Peyer's patch (tissue), 4 donors: Measurements from ENCODE around the gene TMEM53.

Source experiments
- POLR2A ChIP-seq, 2 donors: fragments of 450-650 bp; IDR thresholded peaks; one replicate each; pipeline ENCODE4 v1.5.1; 2017; ENCODE audit warnings: antibody characterized with exemption in 2 of 2, mild to moderate bottlenecking in 2 of 2, moderate library complexity in 2 of 2
- TF ChIP-seq, protein P1 (sequence below), 6 experiments: fragments of 450-650 bp in 4 of 6; fragments of 200-600 bp in 2 of 6; sonication (generic) in 1 of 6; IDR thresholded peaks; one replicate each; pipeline ENCODE4 v1.5.1; 2017 to 2019; ENCODE audit warnings: antibody characterized with exemption in 6 of 6, mild to moderate bottlenecking in 3 of 6, moderate library complexity in 1 of 6

GRCh38 chr1:44608141-44608540, 66.1 kb downstream of the TMEM53 start:
- TF ChIP-seq, protein P1, sequence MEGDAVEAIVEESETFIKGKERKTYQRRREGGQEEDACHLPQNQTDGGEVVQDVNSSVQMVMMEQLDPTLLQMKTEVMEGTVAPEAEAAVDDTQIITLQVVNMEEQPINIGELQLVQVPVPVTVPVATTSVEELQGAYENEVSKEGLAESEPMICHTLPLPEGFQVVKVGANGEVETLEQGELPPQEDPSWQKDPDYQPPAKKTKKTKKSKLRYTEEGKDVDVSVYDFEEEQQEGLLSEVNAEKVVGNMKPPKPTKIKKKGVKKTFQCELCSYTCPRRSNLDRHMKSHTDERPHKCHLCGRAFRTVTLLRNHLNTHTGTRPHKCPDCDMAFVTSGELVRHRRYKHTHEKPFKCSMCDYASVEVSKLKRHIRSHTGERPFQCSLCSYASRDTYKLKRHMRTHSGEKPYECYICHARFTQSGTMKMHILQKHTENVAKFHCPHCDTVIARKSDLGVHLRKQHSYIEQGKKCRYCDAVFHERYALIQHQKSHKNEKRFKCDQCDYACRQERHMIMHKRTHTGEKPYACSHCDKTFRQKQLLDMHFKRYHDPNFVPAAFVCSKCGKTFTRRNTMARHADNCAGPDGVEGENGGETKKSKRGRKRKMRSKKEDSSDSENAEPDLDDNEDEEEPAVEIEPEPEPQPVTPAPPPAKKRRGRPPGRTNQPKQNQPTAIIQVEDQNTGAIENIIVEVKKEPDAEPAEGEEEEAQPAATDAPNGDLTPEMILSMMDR (IDR thresholded peaks at IDR 0.05) = peak in 1 of 6 experiments; percentile 12
- no peak for TF ChIP-seq POLR2A (IDR thresholded peaks at IDR 0.05)
